NCI-H1930 (cell line): ENCODE data around the gene HDGFL1.

ENCODE experiments used
- DNase-seq, 2 experiments: peaks; one replicate each; lab custom pipeline; 2025; lab: John Stamatoyannopoulos, UW

Gene HDGFL1

DNA sequence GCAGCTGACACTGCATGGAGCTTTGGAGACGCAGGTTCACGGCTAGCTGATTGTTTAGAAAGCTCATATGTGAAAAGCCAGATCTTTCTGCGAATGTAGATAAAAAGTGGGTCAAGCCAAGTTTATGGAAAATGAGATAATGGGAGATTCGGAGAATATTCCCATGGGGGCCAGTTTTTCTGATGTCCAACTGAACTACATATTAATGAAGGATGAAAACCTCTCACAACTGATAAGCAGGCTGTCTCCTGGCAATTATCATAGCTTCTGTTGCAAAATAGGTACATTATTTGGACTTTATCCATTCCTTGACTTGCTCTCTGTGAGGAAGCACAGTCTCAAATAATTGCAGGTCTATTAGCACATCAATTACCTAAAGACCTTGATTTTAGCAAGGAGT, 21.1 kb downstream of the HDGFL1 start:
- DNase-seq, result no peak

GRCh38 chr6:22593895-22594294, 24.5 kb downstream of the HDGFL1 start:
- DNase-seq, result no peak

DNA sequence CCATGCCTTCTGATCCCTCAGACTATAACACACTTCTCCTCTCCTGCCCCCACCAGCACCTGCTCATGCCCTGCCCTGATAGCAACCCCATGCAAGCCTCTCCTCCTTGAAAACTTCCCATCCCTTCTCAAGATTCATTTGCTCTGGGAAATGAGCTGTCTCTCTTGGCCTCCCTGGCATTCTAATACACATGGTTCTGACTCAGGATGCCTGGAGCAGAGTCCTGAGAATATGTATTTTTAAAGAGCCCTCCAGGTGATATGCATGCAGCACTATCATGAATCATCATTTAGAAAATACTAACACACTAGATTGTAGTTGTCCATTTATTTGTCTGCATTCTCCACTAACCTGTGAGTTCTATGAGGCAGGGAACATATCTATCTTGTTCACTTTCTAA, 26.6 kb downstream of the HDGFL1 start:
- DNase-seq, result no peak

DNA sequence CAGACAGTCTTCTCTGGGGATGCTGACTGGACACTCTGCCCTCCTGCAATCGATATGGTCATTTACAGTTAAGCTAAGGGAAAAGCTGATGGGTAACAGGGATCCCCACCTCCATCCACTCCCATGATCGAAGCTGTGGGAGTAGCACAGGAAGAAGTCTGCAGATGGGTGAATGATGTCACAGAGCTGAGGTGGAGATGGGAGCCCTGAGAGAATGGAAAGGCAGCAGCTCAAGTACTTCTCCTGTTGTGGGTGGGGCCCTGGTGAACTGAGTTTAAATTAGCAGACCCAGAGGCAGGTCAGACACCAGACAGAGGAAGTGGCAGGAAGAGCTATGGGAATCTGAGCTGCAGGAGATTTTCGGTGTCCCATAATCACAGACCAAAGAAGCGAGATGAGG, 29.0 kb downstream of the HDGFL1 start:
- DNase-seq, result no peak

GRCh38 chr6:22600059-22600458, 30.7 kb downstream of the HDGFL1 start:
- no peak for DNase-seq

GRCh38 chr6:22601984-22602383, 32.6 kb downstream of the HDGFL1 start:
- DNase-seq, result no peak

- no peak for DNase-seq
Observed at GRCh38 chr6:22605736-22606135, 36.4 kb downstream of the HDGFL1 start.

DNA sequence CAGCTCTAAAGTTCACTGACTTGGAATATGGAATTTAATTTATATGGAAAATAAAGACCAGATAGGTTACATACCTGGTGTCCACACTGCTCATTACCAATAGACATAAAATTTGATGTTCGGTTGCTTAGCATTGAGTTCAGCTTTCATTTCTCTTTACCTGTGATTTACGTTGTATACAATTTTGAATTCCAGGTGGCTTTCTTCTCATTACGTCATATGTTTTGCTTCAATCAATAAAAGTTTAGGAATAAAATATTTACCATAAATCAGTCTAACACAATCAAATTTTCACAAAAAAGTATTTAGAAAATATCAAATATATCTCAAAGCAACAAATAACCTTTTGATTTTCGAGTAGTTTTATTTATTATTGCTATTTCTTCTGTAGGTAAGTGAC, 40.8 kb downstream of the HDGFL1 start:
- no peak for DNase-seq

GRCh38 chr6:22612236-22612635, 42.9 kb downstream of the HDGFL1 start:
- DNase-seq, result no peak

GRCh38 chr6:22613051-22613450, 43.7 kb downstream of the HDGFL1 start:
- no peak for DNase-seq

DNA sequence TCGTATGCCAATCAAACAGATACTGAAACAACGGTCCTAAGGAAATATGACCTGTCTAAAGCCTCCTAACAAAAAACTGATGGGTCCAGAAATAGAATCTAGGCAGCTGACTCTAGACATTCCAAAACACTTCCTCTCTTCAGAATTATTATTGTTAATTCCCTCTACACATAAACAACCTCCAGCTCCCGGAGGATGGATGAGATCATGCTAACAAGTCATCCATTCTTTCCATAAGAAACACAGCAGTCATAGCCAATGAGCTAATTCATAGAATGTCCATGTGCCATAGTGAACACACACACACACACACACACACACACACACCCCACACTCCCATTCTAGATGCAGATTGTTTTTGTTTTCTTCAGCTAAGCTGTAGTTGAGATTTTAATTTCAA, 44.3 kb downstream of the HDGFL1 start:
- DNase-seq, result no peak

- DNase-seq, result no peak
Observed at GRCh38 chr6:22614547-22614946, 45.2 kb downstream of the HDGFL1 start.

- no peak for DNase-seq
Observed at GRCh38 chr6:22621028-22621427, 51.7 kb downstream of the HDGFL1 start.
